B cell (primary cell): ENCODE data around the gene KRR1.

ENCODE experiments used
- CTCF ChIP-seq: fragments of 200-600 bp; IDR thresholded peaks from one replicate; pipeline ENCODE4 v1.8.0; 2022; ENCODE audit warnings: antibody characterized with exemption, mild to moderate bottlenecking
- EZH2 ChIP-seq: IDR thresholded peaks from 2 replicates; pipeline ENCODE4 v1.6.1; 2012; ENCODE audit warnings: borderline replicate concordance, low read depth, mild to moderate bottlenecking, moderate library complexity, low read length; ENCODE audit not compliant: insufficient read depth, poor library complexity, severe bottlenecking

- TF ChIP-seq CTCF (no peak), EZH2 (no peak)
Observed at GRCh38 chr12:75447691-75448393, 63.6 kb downstream of the KRR1 start.
